HepG2 (cell line): ENCODE measurements around the gene GNG7. TPM values are rescaled to one million over a fixed set of nuclear protein-coding genes. Genes with fewer than 3 reads are reported as not detected.

Source experiments
- ATRX ChIP-seq: sonication (generic); formaldehyde crosslinking; IDR thresholded peaks from 2 replicates; pipeline ENCODE4 v1.4.0; 2020; ENCODE audit warnings: missing genetic modification reagents, borderline replicate concordance
- CBX5 ChIP-seq: sonication (generic); formaldehyde crosslinking; IDR thresholded peaks from 2 replicates; pipeline ENCODE4 v1.4.0; 2020; ENCODE audit warnings: missing genetic modification reagents, borderline replicate concordance
- MATR3 ChIP-seq: sonication (generic); formaldehyde crosslinking; IDR thresholded peaks from 2 replicates; pipeline ENCODE4 v1.4.0; 2020; ENCODE audit warnings: missing genetic modification reagents
- RFXAP ChIP-seq: sonication (generic); formaldehyde crosslinking; IDR thresholded peaks from 2 replicates; pipeline ENCODE4 v1.4.0; 2020; ENCODE audit warnings: missing genetic modification reagents, borderline replicate concordance
- SRSF1 ChIP-seq: fragments of 200-400 bp; formaldehyde crosslinking; optimal IDR thresholded peaks from 2 replicates; pipeline ENCODE3; 2017; ENCODE audit warnings: mild to moderate bottlenecking, low read depth, low read length, moderate library complexity
- ZNF20 ChIP-seq: sonication (generic); formaldehyde crosslinking; IDR thresholded peaks from 2 replicates; pipeline ENCODE4 v1.4.0; 2020; ENCODE audit warnings: mild to moderate bottlenecking, moderate library complexity, missing genetic modification reagents
- ZNF232 ChIP-seq: sonication (generic); formaldehyde crosslinking; IDR thresholded peaks from 2 replicates; pipeline ENCODE4 v1.4.0; 2020; ENCODE audit warnings: missing genetic modification reagents, borderline replicate concordance
- polyA plus RNA-seq, 8 experiments: library from polyadenylated mRNA; depleted of rRNA in 3 of 8; stranded (reverse) in 7 of 8; unstranded in 1 of 8; fragments of >200 nt; fragmentation: Illumina TruSeq in 4 of 8; extraction: Trizol in 4 of 8; gene quantifications; 2 replicates each; pipeline versions ENCODE4 v1.2.1 to v1.2.3, GENCODE V29; 2011 to 2016; ENCODE audit warnings: low read depth in 4 of 8, missing spikeins in 1 of 8, mixed read lengths in 1 of 8; ENCODE audit not compliant: insufficient read depth in 1 of 8
- total RNA-seq, 5 experiments: library from RNA; depleted of rRNA; stranded (reverse); fragments of >200 nt; fragmentation: Illumina TruSeq; extraction: Trizol; gene quantifications; 2 replicates each; pipeline ENCODE4 v1.2.3, GENCODE V29; 2016; ENCODE audit warnings: low read depth in 1 of 5
- TF ChIP-seq, protein P1 (sequence below): sonication (generic); formaldehyde crosslinking; IDR thresholded peaks from 2 replicates; pipeline ENCODE4 v1.5.1; 2020; ENCODE audit warnings: mild to moderate bottlenecking, missing genetic modification reagents, moderate library complexity
- TF ChIP-seq, protein P2 (sequence below): sonication (generic); formaldehyde crosslinking; IDR thresholded peaks from 2 replicates; pipeline ENCODE4 v1.4.0; 2020; ENCODE audit warnings: missing genetic modification reagents, borderline replicate concordance
- TF ChIP-seq, protein P3 (sequence below): sonication (generic); formaldehyde crosslinking; IDR thresholded peaks from 2 replicates; pipeline ENCODE4 v1.4.0; 2020; ENCODE audit warnings: mild to moderate bottlenecking, missing genetic modification reagents
- TF ChIP-seq, protein P4 (sequence below): sonication (generic); formaldehyde crosslinking; conservative IDR thresholded peaks from 2 replicates; pipeline ENCODE4 v1.8.0; 2022; ENCODE audit warnings: low read depth, missing genetic modification reagents
- TF ChIP-seq, protein P5 (sequence below): sonication (generic); formaldehyde crosslinking; IDR thresholded peaks from 2 replicates; pipeline ENCODE4 v1.5.1; 2020; ENCODE audit warnings: mild to moderate bottlenecking, moderate library complexity, missing genetic modification reagents
- TF ChIP-seq, protein P6 (sequence below): sonication (generic); formaldehyde crosslinking; IDR thresholded peaks from 2 replicates; pipeline ENCODE4 v1.5.1; 2020; ENCODE audit warnings: missing genetic modification reagents, mild to moderate bottlenecking, borderline replicate concordance

GNG7 gene
- total and polyA plus RNA-seq, 2 of the 13 experiments (the other 11 are each of a cell fraction or from before 2014, with no cell fraction given), result 1.4 to 3.3 TPM

DNA sequence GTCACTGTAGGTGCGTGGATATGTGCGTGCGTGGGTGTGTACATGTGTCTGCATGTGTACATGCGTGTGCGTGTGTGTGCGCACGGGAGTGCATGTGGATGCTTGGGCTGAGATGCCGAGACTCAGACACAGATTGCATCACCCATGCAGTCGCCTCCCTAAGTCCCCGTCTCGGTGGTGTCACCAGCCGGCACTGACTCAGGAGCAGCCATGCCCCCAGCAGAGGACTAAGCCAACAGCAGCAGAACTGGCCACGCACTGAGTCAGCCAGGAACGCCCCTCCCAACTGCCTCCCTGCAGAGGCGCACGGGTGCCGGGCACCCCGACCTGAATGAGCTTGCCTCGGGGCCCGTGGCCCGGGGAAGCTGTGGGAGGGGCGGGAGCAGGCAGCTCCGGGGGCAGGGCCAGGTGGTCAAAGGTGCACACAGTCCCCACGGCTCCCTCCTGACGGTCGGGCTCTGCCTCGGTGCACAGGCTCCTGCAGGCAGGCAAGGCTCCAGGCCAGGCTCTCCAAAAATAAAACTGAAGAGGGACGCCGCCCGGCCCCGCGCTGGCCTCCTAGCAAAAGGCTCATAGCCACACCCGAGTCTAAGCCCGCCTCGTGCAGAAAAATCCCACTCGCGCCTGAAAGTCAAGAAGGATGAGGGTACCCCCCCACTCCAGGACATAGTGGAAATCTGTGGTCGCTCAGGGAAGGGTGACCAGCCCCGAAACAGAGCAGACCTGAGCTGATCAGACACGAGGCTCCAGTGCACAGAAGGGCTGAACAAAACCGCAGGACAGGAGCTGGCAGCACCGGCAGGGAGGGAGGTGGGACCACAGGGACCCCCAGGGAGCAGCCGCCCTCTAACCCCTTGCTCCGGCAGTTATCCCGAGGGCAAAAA lies 177.4 kb downstream of the GNG7 start (continued):
- TF ChIP-seq, protein P1, sequence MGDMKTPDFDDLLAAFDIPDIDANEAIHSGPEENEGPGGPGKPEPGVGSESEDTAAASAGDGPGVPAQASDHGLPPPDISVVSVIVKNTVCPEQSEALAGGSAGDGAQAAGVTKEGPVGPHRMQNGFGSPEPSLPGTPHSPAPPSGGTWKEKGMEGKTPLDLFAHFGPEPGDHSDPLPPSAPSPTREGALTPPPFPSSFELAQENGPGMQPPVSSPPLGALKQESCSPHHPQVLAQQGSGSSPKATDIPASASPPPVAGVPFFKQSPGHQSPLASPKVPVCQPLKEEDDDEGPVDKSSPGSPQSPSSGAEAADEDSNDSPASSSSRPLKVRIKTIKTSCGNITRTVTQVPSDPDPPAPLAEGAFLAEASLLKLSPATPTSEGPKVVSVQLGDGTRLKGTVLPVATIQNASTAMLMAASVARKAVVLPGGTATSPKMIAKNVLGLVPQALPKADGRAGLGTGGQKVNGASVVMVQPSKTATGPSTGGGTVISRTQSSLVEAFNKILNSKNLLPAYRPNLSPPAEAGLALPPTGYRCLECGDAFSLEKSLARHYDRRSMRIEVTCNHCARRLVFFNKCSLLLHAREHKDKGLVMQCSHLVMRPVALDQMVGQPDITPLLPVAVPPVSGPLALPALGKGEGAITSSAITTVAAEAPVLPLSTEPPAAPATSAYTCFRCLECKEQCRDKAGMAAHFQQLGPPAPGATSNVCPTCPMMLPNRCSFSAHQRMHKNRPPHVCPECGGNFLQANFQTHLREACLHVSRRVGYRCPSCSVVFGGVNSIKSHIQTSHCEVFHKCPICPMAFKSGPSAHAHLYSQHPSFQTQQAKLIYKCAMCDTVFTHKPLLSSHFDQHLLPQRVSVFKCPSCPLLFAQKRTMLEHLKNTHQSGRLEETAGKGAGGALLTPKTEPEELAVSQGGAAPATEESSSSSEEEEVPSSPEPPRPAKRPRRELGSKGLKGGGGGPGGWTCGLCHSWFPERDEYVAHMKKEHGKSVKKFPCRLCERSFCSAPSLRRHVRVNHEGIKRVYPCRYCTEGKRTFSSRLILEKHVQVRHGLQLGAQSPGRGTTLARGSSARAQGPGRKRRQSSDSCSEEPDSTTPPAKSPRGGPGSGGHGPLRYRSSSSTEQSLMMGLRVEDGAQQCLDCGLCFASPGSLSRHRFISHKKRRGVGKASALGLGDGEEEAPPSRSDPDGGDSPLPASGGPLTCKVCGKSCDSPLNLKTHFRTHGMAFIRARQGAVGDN (CRISPR knock-in tag), result peak; percentile 84
- TF ChIP-seq ATRX (CRISPR knock-in tag), result no peak
- TF ChIP-seq RFXAP, result no peak
- TF ChIP-seq, protein P2, sequence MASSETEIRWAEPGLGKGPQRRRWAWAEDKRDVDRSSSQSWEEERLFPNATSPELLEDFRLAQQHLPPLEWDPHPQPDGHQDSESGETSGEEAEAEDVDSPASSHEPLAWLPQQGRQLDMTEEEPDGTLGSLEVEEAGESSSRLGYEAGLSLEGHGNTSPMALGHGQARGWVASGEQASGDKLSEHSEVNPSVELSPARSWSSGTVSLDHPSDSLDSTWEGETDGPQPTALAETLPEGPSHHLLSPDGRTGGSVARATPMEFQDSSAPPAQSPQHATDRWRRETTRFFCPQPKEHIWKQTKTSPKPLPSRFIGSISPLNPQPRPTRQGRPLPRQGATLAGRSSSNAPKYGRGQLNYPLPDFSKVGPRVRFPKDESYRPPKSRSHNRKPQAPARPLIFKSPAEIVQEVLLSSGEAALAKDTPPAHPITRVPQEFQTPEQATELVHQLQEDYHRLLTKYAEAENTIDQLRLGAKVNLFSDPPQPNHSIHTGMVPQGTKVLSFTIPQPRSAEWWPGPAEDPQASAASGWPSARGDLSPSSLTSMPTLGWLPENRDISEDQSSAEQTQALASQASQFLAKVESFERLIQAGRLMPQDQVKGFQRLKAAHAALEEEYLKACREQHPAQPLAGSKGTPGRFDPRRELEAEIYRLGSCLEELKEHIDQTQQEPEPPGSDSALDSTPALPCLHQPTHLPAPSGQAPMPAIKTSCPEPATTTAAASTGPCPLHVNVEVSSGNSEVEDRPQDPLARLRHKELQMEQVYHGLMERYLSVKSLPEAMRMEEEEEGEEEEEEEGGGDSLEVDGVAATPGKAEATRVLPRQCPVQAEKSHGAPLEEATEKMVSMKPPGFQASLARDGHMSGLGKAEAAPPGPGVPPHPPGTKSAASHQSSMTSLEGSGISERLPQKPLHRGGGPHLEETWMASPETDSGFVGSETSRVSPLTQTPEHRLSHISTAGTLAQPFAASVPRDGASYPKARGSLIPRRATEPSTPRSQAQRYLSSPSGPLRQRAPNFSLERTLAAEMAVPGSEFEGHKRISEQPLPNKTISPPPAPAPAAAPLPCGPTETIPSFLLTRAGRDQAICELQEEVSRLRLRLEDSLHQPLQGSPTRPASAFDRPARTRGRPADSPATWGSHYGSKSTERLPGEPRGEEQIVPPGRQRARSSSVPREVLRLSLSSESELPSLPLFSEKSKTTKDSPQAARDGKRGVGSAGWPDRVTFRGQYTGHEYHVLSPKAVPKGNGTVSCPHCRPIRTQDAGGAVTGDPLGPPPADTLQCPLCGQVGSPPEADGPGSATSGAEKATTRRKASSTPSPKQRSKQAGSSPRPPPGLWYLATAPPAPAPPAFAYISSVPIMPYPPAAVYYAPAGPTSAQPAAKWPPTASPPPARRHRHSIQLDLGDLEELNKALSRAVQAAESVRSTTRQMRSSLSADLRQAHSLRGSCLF (CRISPR knock-in tag), result no peak
- TF ChIP-seq MATR3 (CRISPR knock-in tag), result no peak; the same call in 1 of the 2 replicates
- TF ChIP-seq CBX5 (CRISPR knock-in tag), result no peak
- TF ChIP-seq, protein P3, sequence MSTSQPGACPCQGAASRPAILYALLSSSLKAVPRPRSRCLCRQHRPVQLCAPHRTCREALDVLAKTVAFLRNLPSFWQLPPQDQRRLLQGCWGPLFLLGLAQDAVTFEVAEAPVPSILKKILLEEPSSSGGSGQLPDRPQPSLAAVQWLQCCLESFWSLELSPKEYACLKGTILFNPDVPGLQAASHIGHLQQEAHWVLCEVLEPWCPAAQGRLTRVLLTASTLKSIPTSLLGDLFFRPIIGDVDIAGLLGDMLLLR (CRISPR knock-in tag), result no peak
- TF ChIP-seq, protein P4, sequence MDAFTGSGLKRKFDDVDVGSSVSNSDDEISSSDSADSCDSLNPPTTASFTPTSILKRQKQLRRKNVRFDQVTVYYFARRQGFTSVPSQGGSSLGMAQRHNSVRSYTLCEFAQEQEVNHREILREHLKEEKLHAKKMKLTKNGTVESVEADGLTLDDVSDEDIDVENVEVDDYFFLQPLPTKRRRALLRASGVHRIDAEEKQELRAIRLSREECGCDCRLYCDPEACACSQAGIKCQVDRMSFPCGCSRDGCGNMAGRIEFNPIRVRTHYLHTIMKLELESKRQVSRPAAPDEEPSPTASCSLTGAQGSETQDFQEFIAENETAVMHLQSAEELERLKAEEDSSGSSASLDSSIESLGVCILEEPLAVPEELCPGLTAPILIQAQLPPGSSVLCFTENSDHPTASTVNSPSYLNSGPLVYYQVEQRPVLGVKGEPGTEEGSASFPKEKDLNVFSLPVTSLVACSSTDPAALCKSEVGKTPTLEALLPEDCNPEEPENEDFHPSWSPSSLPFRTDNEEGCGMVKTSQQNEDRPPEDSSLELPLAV, result no peak
- TF ChIP-seq ZNF232 (CRISPR knock-in tag), result no peak
- TF ChIP-seq ZNF20 (CRISPR knock-in tag), result no peak
- TF ChIP-seq, protein P5, sequence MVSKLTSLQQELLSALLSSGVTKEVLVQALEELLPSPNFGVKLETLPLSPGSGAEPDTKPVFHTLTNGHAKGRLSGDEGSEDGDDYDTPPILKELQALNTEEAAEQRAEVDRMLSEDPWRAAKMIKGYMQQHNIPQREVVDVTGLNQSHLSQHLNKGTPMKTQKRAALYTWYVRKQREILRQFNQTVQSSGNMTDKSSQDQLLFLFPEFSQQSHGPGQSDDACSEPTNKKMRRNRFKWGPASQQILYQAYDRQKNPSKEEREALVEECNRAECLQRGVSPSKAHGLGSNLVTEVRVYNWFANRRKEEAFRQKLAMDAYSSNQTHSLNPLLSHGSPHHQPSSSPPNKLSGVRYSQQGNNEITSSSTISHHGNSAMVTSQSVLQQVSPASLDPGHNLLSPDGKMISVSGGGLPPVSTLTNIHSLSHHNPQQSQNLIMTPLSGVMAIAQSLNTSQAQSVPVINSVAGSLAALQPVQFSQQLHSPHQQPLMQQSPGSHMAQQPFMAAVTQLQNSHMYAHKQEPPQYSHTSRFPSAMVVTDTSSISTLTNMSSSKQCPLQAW, result no peak
- TF ChIP-seq, protein P6, sequence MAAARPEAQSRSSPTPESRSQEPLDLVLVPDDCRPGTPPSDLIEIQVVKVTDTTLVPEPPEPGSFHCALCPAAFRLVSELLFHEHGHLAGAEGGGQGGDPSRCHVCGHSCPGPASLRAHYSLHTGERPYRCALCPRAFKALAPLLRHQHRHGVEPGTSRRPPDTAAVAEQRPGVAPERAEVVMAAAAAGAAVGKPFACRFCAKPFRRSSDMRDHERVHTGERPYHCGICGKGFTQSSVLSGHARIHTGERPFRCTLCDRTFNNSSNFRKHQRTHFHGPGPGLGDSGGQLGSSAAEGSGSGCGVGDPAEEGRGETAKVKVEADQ (CRISPR knock-in tag), result no peak
- no peak for TF ChIP-seq SRSF1
